GM12875 (cell line): Measurements from ENCODE around the gene CCDC27.

Experiments used
- H3K4me3 ChIP-seq: one replicate; pipeline ENCODE4 v1.5.1; 2011; ENCODE audit warnings: low read depth, low read length, control low read depth
- CTCF ChIP-seq: IDR thresholded peaks from 2 replicates; pipeline ENCODE4 v1.5.1; 2011; ENCODE audit warnings: low read depth, mild to moderate bottlenecking, control low read depth, inconsistent platforms, low read length, moderate library complexity, borderline replicate concordance; ENCODE audit not compliant: insufficient read depth

The CCDC27 gene

GRCh38 chr1:3752400-3752945, at the start of gene CCDC27:
Gene CCDC27, plus strand, starts transcription at chr1:3752450. Its CDS starts 32 bp downstream, at chr1:3752482.
- no peak within 1 kb of the TSS for H3K4me3 ChIP-seq
- TF ChIP-seq CTCF: no peak

GRCh38 chr1:3702528-3702927, 49.7 kb upstream of the CCDC27 start:
- no peak for TF ChIP-seq CTCF

GRCh38 chr1:3702990-3703728, 49.1 kb upstream of the CCDC27 start:
- TF ChIP-seq CTCF: no peak
- no peak overlapping the region for H3K4me3 ChIP-seq

More at GRCh38 chr1:3702528-3702927, 49.7 kb upstream of the CCDC27 start:
- H3K4me3 ChIP-seq: no peak overlapping the region

- TF ChIP-seq CTCF: no peak
- no peak overlapping the region for H3K4me3 ChIP-seq
Observed at GRCh38 chr1:3703786-3704371, 48.4 kb upstream of the CCDC27 start.

GRCh38 chr1:3705341-3705950, 46.8 kb upstream of the CCDC27 start:
- no peak for TF ChIP-seq CTCF
- no peak overlapping the region for H3K4me3 ChIP-seq

GRCh38 chr1:3706651-3707297, 45.5 kb upstream of the CCDC27 start:
- no peak for TF ChIP-seq CTCF
- H3K4me3 ChIP-seq: no peak overlapping the region
